Measurements from ENCODE around the gene LPAR2.

Gene LPAR2

DNA sequence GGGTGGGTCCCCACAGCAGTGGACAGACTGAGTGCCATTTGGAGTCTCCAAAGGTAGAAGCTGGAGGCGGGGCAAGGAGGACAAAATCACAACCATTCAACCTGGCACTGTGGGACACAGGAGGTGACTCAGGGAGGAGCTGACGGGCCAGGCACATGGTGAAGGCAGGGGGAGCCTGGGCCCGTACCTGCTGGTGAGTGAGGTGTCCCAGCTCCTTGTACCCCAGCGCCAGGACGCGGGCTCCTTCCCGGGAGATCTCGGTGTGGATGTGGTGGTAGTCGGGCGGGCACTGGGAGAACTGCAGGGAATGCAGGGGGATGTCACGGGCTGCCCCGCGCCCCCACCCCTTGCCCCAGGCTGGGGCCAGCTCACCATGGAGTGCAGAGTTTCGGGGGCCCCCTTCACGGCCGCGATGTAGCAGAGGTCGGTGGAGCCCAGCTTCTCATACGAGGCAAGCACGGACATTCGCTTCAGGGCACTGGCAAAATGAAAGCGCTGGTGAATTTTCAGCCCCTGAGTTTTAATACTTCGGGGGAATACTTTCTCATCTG lies 25.7 kb upstream of the LPAR2 start:
- no peak for DNase-seq (ENCODE audit: low read depth)

DNA sequence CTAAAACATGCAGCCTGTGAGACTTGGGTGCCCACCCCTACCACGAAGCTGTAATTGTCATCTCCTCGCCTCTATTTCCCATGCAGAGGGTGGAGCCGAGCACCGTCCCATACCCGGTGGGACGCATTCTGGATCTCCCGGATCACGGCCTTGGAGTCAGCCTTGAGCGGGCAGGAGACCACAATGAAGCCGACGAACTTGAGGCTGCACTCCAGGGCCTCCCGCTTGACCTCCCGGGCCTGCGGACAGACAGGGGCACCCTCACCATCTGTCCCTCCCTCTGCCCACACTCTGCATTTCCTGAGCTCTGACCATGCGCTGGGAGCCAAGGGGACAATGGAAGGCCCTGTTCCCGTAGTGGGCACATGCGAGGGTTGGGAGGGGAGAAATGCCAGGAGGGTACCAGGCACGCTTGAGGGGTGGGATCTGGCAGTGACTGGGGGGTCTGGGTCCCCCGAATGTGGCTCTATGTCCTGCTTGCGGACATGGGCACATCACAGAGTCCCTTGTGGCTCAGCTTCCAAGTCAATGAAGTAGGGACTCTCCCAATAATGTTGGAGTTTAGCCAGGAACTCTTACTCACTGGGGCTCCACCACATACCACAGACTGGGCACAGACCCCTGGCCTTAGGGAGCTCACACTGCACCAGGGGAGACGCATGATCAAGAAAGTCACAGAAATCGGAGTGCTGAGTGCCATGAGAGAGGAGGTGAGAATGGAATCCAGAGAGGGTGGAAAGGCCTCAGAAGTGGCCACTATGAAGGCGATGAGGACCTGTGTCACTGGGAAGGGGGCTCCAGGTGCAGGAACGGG lies 24.7 kb upstream of the LPAR2 start:
- DNase-seq (ENCODE audit: low read depth), result no peak

DNA sequence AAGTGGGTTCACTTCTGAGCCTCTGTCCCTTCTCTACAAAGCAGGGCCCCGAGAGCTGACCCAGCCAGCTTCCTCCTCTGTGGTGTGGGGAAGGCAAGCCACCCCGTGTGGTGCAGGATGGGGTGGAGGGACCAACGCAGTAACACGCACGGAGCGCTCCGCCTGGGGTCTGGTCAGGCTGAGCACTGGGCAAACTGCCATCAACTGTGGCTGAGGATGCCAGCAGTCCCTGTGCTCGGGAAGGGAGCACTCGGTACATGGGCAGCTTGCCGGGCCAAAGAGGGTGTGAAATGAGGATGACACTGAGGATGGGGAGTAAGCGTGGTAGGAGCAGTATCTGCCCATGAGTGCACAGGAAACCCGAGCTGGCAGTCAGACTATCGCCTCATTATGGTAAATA lies 23.1 kb upstream of the LPAR2 start:
- no peak for DNase-seq (ENCODE audit: low read depth)

DNA sequence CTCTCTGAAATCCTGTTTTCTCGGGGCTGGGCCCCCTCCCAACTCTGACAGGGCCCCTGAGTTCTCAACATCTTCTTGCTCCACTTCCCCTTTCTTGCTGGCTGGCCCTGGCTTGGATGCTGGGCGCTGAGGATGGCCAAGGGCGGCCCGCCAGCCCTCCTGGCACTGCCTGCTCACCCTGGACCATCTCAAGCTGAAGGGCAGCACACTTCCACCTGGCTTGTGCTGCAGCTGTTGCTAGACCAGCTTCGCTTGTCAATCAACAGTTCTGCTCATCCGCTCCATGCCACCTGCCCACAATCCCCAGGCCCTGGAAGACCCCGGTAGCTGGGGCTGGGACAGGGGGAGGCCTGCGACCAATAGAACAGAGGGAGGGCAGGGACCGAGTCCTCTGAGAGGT lies 22.3 kb upstream of the LPAR2 start:
- no peak for DNase-seq (ENCODE audit: low read depth)

DNA sequence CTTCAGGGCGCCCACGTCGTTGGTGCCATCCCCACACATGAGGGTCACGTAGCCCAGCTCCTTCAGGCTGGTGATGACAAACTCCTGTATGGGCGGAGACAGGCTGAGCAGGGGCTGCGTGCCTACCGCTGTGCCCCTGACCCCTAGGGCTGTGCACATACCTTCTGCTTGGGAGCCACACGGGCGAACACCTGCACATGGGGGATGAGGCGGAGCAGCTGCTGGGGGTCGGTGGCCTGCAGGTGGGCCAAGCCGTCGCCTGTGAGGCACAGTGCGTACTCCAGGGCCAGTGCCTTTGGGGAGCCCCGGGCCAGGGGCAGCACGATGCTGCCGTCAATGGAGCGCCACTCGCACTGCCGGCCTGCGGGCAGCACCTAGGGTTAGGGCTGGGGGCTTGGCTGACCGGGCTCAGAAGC lies 21.6 kb upstream of the LPAR2 start:
- no peak for DNase-seq (ENCODE audit: low read depth)

DNA sequence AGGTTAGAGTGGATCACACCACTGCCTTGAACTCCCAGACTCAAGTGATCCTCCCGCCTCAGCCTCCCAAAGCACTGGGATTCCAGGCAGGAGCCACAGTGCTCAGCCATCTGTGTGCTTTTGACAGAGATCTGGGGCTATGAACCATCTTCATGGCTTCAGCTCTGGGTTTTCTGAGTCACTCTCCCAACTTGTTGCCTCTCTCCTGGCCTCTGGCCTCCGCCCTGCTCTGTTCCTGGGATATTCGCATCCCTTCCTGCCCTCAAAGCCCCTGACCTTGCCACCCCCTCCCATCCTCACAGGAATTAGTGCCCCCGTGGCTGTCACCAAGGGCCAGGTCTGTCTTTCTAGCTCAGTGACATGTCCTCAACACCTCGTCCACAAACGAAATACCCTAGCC lies 21.1 kb upstream of the LPAR2 start:
- DNase-seq (ENCODE audit: low read depth), result no peak

DNA sequence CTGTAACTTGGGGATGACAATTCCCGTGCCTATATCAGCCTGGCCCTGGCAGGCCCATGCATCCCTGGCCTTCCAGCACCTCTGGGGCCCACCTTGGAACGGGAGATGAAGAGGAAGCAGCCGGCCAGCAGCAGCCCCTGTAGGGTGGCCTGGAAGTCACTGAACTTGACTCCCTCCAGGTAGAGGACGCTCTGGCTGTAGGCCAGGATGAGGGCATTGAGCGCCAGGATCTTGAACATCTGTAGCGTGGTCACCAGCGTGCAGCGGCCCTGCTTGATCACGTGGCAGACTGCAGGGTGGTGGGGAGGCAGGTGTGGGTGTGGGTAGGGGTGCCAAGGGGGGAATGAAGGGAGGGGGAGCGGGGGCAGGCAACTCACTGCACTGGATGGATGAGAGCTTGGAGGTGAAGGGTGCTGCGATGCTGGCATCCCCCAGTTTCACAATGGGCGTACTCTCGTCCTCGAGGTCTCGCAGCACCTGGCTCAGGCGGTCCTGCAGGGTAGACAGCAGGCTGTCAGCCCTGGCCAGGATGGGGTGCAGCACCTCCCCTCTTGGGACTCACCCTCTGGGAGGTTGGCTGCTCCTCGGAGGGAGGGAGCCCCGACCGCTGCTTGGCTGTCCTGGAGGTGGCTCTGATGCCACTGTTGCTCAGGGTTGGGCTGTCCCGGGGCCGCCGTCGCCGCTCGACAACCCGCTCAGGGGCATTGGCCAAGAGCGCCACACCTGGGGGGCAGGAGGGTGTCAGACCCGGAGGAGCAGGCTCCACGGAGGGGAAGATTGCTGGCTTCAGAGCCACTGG lies 19.2 kb upstream of the LPAR2 start:
- no peak for DNase-seq (ENCODE audit: low read depth)

DNA sequence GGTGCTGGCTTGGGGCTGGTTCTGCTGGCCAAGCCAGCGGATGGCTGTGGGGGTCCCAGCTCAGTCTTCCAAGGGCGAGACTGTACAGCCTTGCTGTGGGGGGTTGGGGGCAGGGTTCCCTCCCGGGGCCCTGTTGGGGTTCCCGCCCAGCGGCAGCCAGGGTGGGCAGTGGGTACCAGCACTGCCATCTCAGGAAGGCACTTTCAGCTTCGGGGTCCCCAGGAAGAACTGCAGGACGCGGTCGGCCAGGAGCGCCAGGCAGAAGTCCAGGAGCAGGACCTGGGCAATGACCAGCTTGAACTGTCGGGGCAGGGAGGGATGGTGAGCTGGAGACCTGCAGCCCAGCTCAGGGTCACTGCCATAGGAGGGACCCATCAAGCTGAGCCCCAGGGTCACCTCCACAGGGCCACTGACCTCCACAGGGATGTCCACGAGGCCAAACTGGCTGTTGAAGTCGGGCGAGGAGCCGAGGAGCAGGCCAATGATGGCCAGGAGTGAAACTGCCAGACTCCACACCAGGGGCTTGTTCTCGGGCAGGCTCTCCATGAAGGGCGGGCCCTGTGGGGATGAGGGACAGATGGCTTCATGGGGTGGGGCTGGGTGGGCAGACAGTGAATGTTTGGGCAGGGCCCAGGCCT lies 17.3 kb upstream of the LPAR2 start:
- DNase-seq (ENCODE audit: low read depth), result no peak

DNA sequence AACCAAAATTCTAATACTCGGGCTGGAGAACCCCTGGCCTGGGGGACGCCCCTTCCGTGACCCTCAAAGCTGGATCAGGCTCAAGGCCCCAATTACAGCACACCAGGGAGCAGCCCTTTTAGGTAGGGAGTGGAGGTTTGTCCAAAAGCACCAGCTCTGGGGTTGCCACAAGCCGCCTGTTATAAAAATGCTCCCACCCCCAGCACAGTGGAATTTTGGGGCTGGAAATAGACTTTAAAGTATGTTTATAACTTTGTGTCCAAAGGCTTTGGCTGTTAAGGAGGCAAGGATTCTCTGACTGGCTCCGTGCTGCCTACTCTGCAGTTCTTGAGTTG lies 16.0 kb upstream of the LPAR2 start:
- DNase-seq (ENCODE audit: low read depth), result no peak

DNA sequence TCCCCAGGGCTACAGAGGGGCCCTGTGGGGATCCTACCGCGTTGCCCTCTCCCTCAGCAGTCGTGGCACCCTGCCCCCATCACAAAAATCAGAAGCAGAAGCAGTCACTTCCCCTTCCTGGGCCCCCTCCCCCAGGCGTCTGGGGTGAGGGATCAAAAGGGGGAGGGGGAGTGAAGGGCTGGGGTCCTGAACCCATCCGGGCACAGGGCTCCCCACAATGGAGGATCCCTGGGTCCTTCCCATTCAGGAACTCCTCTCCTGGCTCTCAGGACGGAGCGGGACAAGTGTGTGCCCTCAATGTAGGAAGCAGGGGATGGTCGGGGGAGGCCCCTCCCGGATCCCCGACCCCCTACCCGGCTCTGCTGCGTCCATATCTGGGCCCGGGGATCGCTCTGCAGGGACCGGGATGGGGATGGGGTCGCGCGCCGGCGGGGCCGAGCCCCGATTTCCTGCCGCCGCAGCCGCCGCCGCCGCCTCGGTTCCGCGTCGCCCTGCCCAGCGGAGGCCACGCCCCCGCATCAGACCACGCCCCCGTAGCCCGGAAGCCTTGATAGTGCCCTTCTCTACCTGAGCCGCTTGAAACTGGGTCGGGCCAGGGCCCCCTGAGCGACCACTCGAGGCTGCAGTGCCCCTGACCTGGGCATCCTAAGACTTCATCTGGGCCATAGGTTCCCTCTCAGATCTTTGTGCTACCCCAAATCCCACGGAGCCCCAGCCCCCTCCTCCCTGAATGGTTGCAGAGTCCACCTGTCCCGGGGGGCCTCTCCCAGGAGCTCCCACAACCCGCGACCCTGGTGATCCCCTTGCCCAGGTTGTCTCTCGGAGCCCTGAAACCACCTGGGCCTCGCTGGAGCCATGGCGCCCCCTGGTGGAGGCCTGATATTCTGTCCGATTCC lies 15.4 kb upstream of the LPAR2 start, which contains the start of gene GMIP:
GMIP (minus strand) TSS at position 500 of the 896 bp plus-strand sequence; CDS start at position 372, 128 bp downstream.
- DNase-seq (ENCODE audit: low read depth), result peak; percentile 72

DNA sequence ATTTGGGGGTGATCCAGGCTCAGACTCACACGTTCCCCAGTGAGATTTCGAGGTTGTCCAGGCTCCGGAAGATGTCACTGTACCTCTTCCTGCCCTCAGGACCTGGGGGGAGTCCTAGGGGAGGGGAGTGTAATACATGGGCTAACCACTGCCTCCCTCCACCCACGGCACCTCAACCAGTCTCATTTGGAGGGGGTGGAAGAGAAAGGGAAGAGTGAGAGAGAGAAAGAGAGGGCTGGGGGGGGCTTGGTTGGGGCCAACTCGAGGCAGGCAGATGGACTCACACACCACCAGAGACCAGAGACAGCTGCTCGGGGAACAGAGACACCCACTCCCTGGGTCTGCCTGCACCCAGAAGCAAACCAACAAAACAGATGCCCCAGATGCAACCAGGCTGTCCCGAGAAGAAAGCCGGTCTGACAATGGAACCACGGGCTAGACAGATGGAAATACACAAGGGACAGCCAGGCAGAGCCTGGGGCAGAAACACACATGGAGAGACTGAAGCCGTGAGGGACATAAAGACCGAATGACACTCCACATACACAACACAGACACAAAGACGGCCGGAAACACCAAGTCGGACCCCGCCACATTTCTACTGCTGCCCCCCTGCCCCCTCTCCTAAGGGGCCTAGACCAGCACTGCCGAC lies 14.6 kb upstream of the LPAR2 start:
- DNase-seq (ENCODE audit: low read depth), result peak; percentile 7

DNA sequence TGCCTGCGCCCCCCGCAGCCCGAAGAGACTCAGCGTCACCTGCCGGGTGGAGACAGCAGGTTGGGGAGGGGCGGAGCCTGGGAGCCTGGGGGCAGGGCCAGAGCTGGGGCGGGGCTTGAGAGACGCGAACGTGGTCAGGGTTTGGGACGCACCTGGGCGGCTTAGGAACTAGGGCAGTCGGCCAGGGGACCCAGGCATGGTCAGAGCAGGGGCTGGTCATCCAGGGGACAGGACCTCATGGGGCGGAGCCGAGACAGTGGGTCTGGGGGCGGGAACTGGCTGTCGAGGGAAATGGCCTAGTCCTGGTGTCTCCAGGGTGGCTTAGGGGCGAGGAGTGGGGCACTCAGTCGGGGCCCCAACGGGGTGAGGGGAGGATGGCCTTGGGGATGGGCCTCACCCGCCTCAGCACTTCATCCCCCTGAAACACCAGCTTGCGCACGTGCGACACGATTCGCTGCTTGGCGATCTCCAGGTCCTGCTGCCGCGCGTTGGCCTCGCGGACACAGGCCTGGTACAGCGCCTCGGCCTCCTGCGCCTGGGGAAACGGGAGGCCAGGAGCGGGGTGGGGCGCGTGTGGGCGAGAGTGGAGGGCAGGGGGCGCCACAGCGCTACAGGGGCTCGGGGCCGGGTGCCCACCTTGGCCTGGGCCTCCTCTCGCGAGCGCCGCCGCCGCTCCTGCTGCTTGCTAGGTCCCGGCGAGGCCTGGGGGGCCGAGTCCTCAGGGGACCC lies 9.7 kb upstream of the LPAR2 start:
- no peak for DNase-seq (ENCODE audit: low read depth)

DNA sequence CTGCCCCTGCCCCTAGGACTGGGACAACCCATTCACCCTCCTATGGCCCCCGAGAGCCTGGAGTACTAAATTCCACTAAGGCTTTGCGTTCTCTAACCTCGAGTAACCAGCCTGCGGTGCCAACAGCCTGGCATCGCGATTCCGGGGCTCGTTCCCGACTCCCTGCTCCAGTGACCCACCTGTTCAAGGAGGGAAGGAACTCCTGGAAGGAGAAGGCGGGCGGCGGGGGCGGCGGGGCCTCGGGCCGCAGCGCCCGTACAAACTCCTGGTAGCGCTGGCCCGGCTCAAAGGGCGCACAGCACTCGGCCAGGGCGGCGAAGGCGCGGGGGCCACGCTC lies 9.1 kb upstream of the LPAR2 start:
- no peak for DNase-seq (ENCODE audit: low read depth)

DNA sequence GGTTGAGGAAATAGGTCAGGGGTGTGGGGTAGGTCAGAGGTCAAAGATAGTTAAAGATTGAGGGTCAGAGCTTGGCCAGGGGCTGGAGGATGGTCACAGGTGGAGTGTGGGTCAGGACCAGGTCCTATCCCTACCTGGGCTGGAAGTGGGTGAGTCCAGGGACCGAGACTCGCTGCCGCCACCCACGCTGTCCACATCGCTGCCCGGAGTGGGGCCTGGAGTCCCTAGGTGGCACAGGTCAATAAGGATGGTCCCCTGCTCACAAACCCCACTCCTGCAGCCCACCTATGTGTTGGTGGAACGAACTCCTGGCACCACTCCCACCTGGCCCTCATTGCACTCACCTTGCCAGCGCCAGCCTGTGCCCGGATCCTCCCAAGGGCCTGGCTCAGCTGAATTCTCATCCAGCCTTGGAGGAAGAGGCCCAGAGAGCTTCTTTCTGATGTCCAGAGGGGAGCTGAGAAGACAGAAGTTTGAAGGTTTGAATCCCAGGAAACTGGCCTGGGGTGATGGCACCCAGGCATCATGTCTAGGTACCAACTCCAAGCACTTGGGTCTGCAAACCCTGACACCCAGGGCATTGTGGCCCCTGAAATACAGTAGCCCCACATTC lies 8.7 kb upstream of the LPAR2 start:
- no peak for DNase-seq (ENCODE audit: low read depth)

DNA sequence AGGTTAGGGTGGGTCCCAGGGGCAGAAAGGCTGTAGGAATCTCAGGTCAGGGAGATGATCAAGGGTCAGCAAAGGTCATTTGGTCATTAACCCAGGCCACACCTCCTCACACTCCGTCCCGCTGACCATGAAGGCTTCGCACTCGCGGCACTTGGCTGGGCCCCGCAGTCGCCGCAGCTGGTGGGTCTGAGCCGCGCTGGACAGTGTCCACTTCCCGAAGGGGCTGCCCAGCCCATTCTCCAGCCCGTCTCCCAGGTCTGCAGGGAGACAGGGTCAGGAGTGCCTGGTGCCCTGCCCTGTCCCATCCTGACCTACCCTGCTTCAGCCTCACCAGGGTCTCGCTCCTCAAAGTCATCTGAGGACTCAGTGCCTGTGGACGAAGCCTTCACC lies 7.3 kb upstream of the LPAR2 start:
- no peak for DNase-seq (ENCODE audit: low read depth)

DNA sequence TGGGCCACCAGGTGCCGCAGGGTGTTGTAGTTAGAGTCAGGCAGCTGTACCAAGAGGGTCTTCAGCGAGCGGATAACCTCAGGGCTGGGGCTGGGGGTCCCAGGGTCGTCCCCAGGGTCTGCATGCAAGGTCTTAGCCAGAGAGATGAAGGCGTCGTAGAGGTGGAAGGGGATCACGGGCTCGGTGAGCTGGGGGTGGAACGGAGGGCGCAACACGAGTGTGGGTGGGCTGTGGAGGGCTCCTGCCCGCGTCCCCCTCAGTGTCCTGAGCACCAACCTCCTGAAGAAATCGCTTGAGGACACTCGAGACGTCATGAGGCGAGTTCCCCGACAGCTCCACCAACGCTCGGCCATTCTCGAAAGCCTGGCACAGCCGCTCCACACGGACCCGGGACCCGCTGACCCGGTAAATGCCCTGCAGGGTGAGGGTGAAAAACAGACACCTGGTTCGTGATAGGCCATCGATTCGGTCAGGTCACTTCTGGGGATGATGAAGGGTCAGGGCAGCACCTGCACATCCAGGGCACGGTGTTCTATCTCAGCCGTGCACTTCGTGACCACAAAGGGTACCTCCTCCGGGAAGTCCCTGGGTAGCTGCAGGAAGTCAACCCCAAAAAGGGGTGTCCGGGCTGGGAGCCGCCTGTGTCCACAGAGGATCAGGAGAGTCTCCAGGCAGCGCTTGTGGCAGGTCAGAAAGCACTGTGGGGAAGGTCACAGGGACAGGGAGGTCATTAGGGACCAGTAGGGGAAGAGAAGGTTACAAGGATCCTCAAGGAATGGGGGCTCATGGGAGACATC lies 6.7 kb upstream of the LPAR2 start:
- no peak for DNase-seq (ENCODE audit: low read depth)

DNA sequence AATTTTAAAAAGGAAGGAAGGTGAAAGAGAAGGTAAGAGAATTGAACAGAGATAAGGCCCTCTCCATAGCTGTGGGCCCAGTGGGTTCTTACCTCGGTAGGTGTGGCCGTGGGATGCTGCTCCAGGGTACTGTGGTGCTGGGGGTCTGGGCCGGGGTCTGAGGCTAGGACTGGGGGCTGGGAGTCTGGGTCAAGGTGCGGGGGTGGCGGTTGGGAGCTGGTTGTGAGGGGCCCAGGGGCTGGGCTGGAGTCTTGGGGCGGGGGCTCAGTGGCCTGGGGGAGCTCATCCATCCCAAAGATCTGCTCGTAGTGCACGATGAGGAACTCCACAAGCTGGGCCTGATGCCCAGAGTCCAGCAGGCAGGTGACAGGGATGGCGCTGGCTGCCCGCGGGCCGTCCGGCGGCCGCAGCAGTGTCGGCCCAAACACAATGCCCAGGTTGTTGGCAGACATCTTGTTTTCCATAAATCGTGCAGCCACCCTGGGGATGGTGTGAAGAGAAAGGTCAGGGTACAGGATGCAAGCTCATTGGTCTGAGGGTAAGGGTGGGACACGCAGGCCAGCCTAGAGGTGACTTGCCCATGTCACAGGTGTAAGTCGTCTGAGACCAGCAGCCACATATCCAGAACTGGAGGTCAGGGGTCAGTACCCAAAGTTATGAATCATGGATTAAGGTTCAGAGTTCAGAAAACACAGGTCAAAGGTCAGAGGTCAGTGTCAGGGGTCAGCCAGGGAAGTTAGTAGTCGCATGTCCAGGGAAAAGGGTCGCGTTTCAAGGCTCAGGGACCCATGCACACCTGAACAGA lies 5.9 kb upstream of the LPAR2 start:
- DNase-seq (ENCODE audit: low read depth), result no peak

DNA sequence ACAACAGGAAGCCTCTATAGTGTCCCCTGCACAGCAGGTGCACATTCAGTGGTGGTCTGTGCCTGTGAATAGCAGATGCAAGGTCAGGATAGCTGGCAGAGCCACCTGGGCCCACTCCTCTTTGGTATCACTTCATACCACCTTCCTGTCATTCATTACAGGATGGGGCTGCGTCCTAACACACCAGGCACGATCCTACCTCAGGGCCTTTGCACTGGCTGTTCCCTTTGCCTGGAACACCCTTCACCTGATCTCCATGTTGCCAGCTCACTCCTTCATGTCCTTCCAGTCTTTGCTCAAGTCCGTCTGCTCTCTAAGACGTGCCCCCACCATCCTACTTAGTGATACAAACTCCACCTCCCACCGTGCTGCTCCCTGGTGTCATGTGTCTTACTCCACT lies 4.6 kb upstream of the LPAR2 start:
- no peak for DNase-seq (ENCODE audit: low read depth)

Data from stimulated activated CD8-positive, alpha-beta memory T cell treated with anti-CD3 and anti-CD28 coated beads, Interleukin-7, amount 100 ng/mL, for 24 hours (primary cell).